SK-N-MC (cell line): ENCODE results near the gene ZNF524.

Experiments used
- EZH2 ChIP-seq: fragments of 200-600 bp; sonication (generic); IDR thresholded peaks from one replicate; pipeline ENCODE4 v1.6.1; 2017; ENCODE audit warnings: antibody characterized with exemption
- FOXP2 ChIP-seq: optimal IDR thresholded peaks from 2 replicates; pipeline ENCODE3; 2011; ENCODE audit warnings: mild to moderate bottlenecking, moderate library complexity; ENCODE audit not compliant: insufficient read depth; ENCODE audit errors: extremely low read length, control extremely low read depth
- POLR2AphosphoS5 ChIP-seq: IDR thresholded peaks from 2 replicates; pipeline ENCODE4 v1.6.1; 2012; ENCODE audit warnings: mild to moderate bottlenecking, low read depth, low read length, borderline replicate concordance

DNA sequence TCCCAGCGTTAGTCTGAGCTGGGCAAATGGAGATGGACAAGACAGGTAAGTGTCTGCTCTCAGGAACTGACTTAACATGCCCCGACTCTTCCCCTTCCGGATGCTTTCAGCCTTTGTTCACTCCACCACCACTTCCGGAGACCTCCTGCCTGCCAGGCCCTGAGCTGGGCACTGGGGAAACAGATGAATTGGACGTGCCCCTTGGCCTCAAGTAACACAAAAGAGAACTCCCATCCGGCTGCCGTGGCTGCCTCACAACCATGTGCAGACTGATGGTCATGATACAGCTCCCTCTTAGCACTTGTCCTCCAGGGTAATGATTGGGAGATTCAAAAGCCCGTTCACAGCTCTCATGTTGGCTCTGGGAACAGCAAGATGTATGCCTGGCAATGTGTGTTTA, 17.3 kb downstream of the ZNF524 start:
- TF ChIP-seq POLR2AphosphoS5: no peak
- no peak for TF ChIP-seq EZH2
- TF ChIP-seq FOXP2: no peak
